Measurements from ENCODE around the gene COL8A2.

COL8A2 gene

DNA sequence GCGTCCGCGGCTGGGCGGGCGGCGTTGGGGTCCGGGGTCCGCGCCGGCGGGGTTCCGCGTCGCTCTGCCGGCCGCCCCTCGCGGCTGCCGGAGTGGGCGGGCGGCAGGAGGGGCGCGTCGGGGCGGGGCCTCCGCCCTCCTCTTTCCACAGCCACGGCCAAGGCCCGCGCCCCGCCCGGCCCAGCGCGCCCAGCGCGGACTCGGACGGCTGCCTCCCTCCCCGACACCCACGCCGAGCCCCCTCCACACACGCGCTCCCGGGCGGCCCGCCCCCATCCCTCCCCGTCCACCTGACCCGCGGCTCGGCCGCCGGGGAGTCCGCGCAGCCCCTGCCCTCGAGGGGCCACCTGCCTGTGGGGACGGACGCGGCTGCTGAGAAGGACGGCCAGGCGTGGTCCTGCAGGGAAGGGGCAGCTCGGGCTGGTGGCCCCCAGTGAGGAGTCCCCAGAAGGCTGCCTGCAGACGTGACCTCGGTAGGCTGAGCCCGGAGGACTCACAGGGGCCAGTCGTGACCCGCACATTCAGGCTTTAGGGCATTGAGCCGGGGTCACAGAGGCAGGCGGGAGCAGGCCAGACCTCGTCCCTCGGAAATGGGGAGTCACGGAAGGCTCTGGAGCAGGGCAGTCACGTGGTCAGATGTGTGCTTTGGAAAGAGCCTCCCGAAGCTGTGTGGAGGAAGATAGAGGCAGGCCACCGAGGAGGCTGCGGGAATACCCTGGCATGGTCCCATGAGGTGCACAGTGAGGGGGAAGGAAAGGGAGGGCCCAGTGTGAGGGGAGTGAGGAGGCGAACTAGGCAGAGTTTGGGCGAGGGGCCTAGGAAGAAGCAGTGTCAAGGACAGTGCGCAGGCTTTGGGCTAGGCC, at the start of gene COL8A2:
TSS of gene COL8A2 (minus strand) at position 94 of the 863 bp plus-strand sequence. CDS start 24,980 bp downstream, outside the sequence.
- H3K9me2 ChIP-seq (replicated peaks; ENCODE audit: low read depth, low read length) = no peaks in the 10 kb centered on the region
- no peak within 1 kb of the TSS for H3K4me3 ChIP-seq (ENCODE audit: low read length, poor library complexity, severe bottlenecking)
- H3F3A ChIP-seq (ENCODE audit: low read depth) = no peaks in the 10 kb centered on the region
- no peak within 1 kb of the TSS for H2AFZ ChIP-seq (ENCODE audit: low read length)
- no peak within 1 kb of the TSS for H3K9ac ChIP-seq (ENCODE audit: low read depth, low read length, poor library complexity, severe bottlenecking)
- no peaks in the 10 kb centered on the region for H3K36me3 ChIP-seq (ENCODE audit: insufficient read depth, low read length)
- no peaks in the 10 kb centered on the region for H4K20me1 ChIP-seq (ENCODE audit: insufficient read depth, low read length, poor library complexity, severe bottlenecking)
- H3K4me1 ChIP-seq (ENCODE audit: insufficient read depth, low read length, poor library complexity, severe bottlenecking) = no peaks in the 10 kb centered on the region
- TF ChIP-seq EZH2phosphoT487 (IDR thresholded peaks at IDR 0.05; ENCODE audit: borderline replicate concordance) = no peak
- no peaks in the 10 kb centered on the region for H3K79me2 ChIP-seq (ENCODE audit: insufficient read depth, low read length)
- H3K9me3 ChIP-seq (ENCODE audit: insufficient read depth, low read depth, low read length) = no peaks in the 10 kb centered on the region
- H3K4me2 ChIP-seq (ENCODE audit: low read depth, low read length, poor library complexity, severe bottlenecking) = no peak within 1 kb of the TSS
- no peaks in the 10 kb centered on the region for H3K27me3 ChIP-seq (ENCODE audit: insufficient read depth, low read length, poor library complexity, severe bottlenecking)

GRCh38 chr1:36174713-36175112, 49.7 kb upstream of the COL8A2 start:
- Histone ChIP-seq H3K4me2 (ENCODE audit: low read depth, low read length, poor library complexity, severe bottlenecking) (no peak overlapping the region), H3K79me2 (ENCODE audit: insufficient read depth, low read length) (peaks cover 11% of the 10 kb centered on the region), H3K9ac (ENCODE audit: low read depth, low read length, poor library complexity, severe bottlenecking) (no peak overlapping the region), H3K36me3 (ENCODE audit: insufficient read depth, low read length) (peaks cover 85% of the 10 kb centered on the region; the same call in 1 of the 2 replicates), H3K9me3 (ENCODE audit: insufficient read depth, low read depth, low read length) (no peaks in the 10 kb centered on the region), H3F3A (ENCODE audit: low read depth) (no peaks in the 10 kb centered on the region), H3K9me2 (replicated peaks; ENCODE audit: low read depth, low read length) (no peaks in the 10 kb centered on the region), H2AFZ (ENCODE audit: low read length) (no peak overlapping the region), H4K20me1 (ENCODE audit: insufficient read depth, low read length, poor library complexity, severe bottlenecking) (peaks cover 18% of the 10 kb centered on the region), H3K27me3 (ENCODE audit: insufficient read depth, low read length, poor library complexity, severe bottlenecking) (no peaks in the 10 kb centered on the region), H3K4me1 (ENCODE audit: insufficient read depth, low read length, poor library complexity, severe bottlenecking) (no peaks in the 10 kb centered on the region), H3K4me3 (ENCODE audit: low read length, poor library complexity, severe bottlenecking) (no peak overlapping the region)
- TF ChIP-seq EZH2phosphoT487 (IDR thresholded peaks at IDR 0.05; ENCODE audit: borderline replicate concordance) = no peak
- TF ChIP-seq, protein P1, sequence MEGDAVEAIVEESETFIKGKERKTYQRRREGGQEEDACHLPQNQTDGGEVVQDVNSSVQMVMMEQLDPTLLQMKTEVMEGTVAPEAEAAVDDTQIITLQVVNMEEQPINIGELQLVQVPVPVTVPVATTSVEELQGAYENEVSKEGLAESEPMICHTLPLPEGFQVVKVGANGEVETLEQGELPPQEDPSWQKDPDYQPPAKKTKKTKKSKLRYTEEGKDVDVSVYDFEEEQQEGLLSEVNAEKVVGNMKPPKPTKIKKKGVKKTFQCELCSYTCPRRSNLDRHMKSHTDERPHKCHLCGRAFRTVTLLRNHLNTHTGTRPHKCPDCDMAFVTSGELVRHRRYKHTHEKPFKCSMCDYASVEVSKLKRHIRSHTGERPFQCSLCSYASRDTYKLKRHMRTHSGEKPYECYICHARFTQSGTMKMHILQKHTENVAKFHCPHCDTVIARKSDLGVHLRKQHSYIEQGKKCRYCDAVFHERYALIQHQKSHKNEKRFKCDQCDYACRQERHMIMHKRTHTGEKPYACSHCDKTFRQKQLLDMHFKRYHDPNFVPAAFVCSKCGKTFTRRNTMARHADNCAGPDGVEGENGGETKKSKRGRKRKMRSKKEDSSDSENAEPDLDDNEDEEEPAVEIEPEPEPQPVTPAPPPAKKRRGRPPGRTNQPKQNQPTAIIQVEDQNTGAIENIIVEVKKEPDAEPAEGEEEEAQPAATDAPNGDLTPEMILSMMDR (conservative IDR thresholded peaks at IDR 0.05; ENCODE audit: low read length) = no peak

DNA sequence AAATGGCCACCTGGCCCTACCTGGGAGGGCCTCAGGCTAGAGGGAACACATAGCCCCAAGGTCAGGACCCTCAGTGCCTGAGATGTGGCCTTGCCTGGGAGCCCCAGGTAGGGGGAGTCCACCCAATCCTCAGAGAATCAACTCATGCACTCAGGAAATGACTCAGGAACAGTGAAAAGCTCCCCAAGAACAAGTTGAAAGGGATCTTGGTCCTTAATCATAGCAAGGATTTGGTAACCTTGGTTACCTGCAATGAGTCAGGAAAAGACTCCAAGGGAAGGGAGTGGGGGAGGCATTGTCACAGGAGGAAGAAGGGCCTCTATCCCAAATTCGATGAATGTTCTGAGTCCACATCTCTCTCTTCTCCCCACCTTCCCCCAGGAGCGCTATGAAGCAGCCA, 48.0 kb upstream of the COL8A2 start:
- Histone ChIP-seq H3K27me3 (ENCODE audit: insufficient read depth, low read length, poor library complexity, severe bottlenecking) (no peaks in the 10 kb centered on the region), H3K4me2 (ENCODE audit: low read depth, low read length, poor library complexity, severe bottlenecking) (no peak overlapping the region), H3F3A (ENCODE audit: low read depth) (no peaks in the 10 kb centered on the region), H3K9me2 (replicated peaks; ENCODE audit: low read depth, low read length) (no peaks in the 10 kb centered on the region), H3K79me2 (ENCODE audit: insufficient read depth, low read length) (peaks cover 25% of the 10 kb centered on the region), H3K4me3 (ENCODE audit: low read length, poor library complexity, severe bottlenecking) (no peak overlapping the region), H3K4me1 (ENCODE audit: insufficient read depth, low read length, poor library complexity, severe bottlenecking) (no peaks in the 10 kb centered on the region), H3K9ac (ENCODE audit: low read depth, low read length, poor library complexity, severe bottlenecking) (no peak overlapping the region), H3K9me3 (ENCODE audit: insufficient read depth, low read depth, low read length) (no peaks in the 10 kb centered on the region), H4K20me1 (ENCODE audit: insufficient read depth, low read length, poor library complexity, severe bottlenecking) (peaks cover 22% of the 10 kb centered on the region), H2AFZ (ENCODE audit: low read length) (no peak overlapping the region), H3K36me3 (ENCODE audit: insufficient read depth, low read length) (peaks cover 69% of the 10 kb centered on the region; the same call in 1 of the 2 replicates)
- TF ChIP-seq, protein P1 (conservative IDR thresholded peaks at IDR 0.05; ENCODE audit: low read length) = no peak
- TF ChIP-seq EZH2phosphoT487 (IDR thresholded peaks at IDR 0.05; ENCODE audit: borderline replicate concordance) = no peak
